CD14-positive monocyte (primary cell): ENCODE results near the gene MACROH2A2. TPM values are rescaled to one million over a fixed set of nuclear protein-coding genes. Genes with fewer than 3 reads are reported as not detected.
"Not testable (repeated sequence)": the region's sequence is repeated elsewhere in the genome, so short reads cannot be mapped to it uniquely, and the experiment has no call there.

ENCODE experiments used
- DNase-seq, 3 donors: peaks; one replicate each; pipeline ENCODE4 v3.0.0-alpha.2; 2011 to 2022
- H2AFZ ChIP-seq: 2 replicates; pipeline ENCODE4 v1.6.0; 2012; ENCODE audit warnings: mild to moderate bottlenecking, low read depth, low read length, inconsistent platforms; ENCODE audit not compliant: insufficient read depth, poor library complexity, severe bottlenecking
- H3K27ac ChIP-seq, 2 donors: 1 replicate in 1 of 2; 2 replicates in 1 of 2; pipeline ENCODE4 v1.5.1; 2012 to 2013; ENCODE audit warnings: low read length in 2 of 2, control low read depth in 1 of 2, inconsistent platforms in 1 of 2, low read depth in 1 of 2, mild to moderate bottlenecking in 1 of 2
- H3K27me3 ChIP-seq, 2 donors: one replicate each; pipeline versions ENCODE4 v1.6.0 to v1.6.1; 2011 to 2013; ENCODE audit warnings: low read length in 2 of 2; ENCODE audit not compliant: control insufficient read depth in 2 of 2, insufficient read depth in 2 of 2
- H3K36me3 ChIP-seq, 2 donors: replicated peaks in 1 of 2; 1 replicate in 1 of 2; 2 replicates in 1 of 2; pipeline versions ENCODE4 v1.5.1 to v1.6.1; 2012 to 2013; ENCODE audit warnings: low read length in 2 of 2, control low read depth in 1 of 2, inconsistent platforms in 1 of 2, mild to moderate bottlenecking in 1 of 2; ENCODE audit not compliant: insufficient read depth in 2 of 2, control insufficient read depth in 1 of 2
- H3K4me1 ChIP-seq, 2 donors: 1 replicate in 1 of 2; 2 replicates in 1 of 2; pipeline versions ENCODE4 v1.5.1 to v1.6.1; 2012 to 2013; ENCODE audit warnings: low read length in 2 of 2, control low read depth in 1 of 2, inconsistent platforms in 1 of 2, mild to moderate bottlenecking in 1 of 2, moderate library complexity in 1 of 2; ENCODE audit not compliant: insufficient read depth in 2 of 2, control insufficient read depth in 1 of 2
- H3K4me2 ChIP-seq: replicated peaks from 2 replicates; pipeline ENCODE3; 2012; ENCODE audit warnings: low read length, moderate library complexity, mild to moderate bottlenecking; ENCODE audit not compliant: poor library complexity, severe bottlenecking; ENCODE audit errors: extremely low read depth
- H3K4me3 ChIP-seq, 3 experiments: fragments of 200-600 bp in 1 of 3; sonication (generic) in 1 of 3; replicated peaks in 1 of 3; 1 replicate in 2 of 3; 2 replicates in 1 of 3; pipeline ENCODE4 v1.5.1; 2011 to 2013; ENCODE audit warnings: low read length in 3 of 3, mild to moderate bottlenecking in 3 of 3, control low read depth in 2 of 3, low read depth in 2 of 3, inconsistent platforms in 1 of 3, moderate library complexity in 1 of 3
- H3K79me2 ChIP-seq: 2 replicates; pipeline ENCODE4 v1.6.0; 2012; ENCODE audit warnings: mild to moderate bottlenecking, control low read depth, inconsistent platforms, low read length, moderate library complexity; ENCODE audit not compliant: insufficient read depth
- H3K9ac ChIP-seq: 2 replicates; pipeline ENCODE4 v1.6.0; 2017; ENCODE audit warnings: low read length, mild to moderate bottlenecking; ENCODE audit not compliant: insufficient read depth, poor library complexity, severe bottlenecking
- H3K9me3 ChIP-seq, 2 donors: replicated peaks in 1 of 2; 1 replicate in 1 of 2; 2 replicates in 1 of 2; pipeline versions ENCODE4 v1.5.1 to v1.6.1; 2012 to 2013; ENCODE audit warnings: low read length in 2 of 2, control low read depth in 1 of 2; ENCODE audit not compliant: control insufficient read depth in 1 of 2, insufficient read depth in 1 of 2
- H4K20me1 ChIP-seq: 2 replicates; pipeline ENCODE4 v1.6.0; 2012; ENCODE audit warnings: mild to moderate bottlenecking, low read length, control low read depth, moderate library complexity; ENCODE audit not compliant: insufficient read depth
- H3K27ac Mint-ChIP-seq, 7 donors: one replicate each; pipeline ENCODE4 v1.8.0; 2020; ENCODE audit warnings: mild to moderate bottlenecking in 7 of 7, mixed read lengths in 7 of 7, moderate library complexity in 6 of 7, inconsistent platforms in 2 of 7
- H3K27me3 Mint-ChIP-seq, 3 donors: one replicate each; pipeline ENCODE4 v1.8.0; 2021 to 2022; ENCODE audit warnings: low read depth in 3 of 3, mild to moderate bottlenecking in 3 of 3, mixed read lengths in 3 of 3, moderate library complexity in 3 of 3, inconsistent platforms in 1 of 3
- H3K36me3 Mint-ChIP-seq, 2 donors: one replicate each; pipeline ENCODE4 v1.8.0; 2020; ENCODE audit warnings: mixed read lengths in 2 of 2, inconsistent platforms in 1 of 2, mild to moderate bottlenecking in 1 of 2
- H3K4me1 Mint-ChIP-seq: one replicate; pipeline ENCODE4 v1.8.0; 2020; ENCODE audit warnings: mild to moderate bottlenecking, mixed read lengths
- H3K4me3 Mint-ChIP-seq, 2 donors: one replicate each; pipeline ENCODE4 v1.8.0; 2020; ENCODE audit warnings: mild to moderate bottlenecking in 2 of 2, mixed read lengths in 2 of 2, moderate library complexity in 1 of 2
- H3K9me3 Mint-ChIP-seq, 7 donors: one replicate each; pipeline ENCODE4 v1.8.0; 2020 to 2022; ENCODE audit warnings: mixed read lengths in 7 of 7, mild to moderate bottlenecking in 6 of 7, moderate library complexity in 6 of 7, inconsistent platforms in 2 of 7
- WGBS: methylation state at CpG from one replicate; pipeline ENCODE4 v1.1.5; 2013; ENCODE audit warnings: missing lambda C conversion rate; ENCODE audit not compliant: insufficient coverage; 5-methylcytosine and 5-hydroxymethylcytosine counted together
- intact Hi-C, 2 donors: fragments of 100-400 bp; cut with micrococcal nuclease; formaldehyde crosslinking; loops; one replicate each; pipeline versions ENCODE4 v1.15.0 to v1.15.1; 2023
- polyA plus RNA-seq, 3 donors: library from polyadenylated mRNA; depleted of rRNA in 1 of 3; unstranded in 2 of 3; stranded (reverse) in 1 of 3; fragments of 300-500 nt in 2 of 3; fragments of >200 nt in 1 of 3; fragmentation: Illumina TruSeq in 2 of 3; gene quantifications; 1 replicate in 2 of 3; 2 replicates in 1 of 3; pipeline ENCODE4 v1.2.3, GENCODE V29; 2012 to 2021
- TF ChIP-seq, protein P1 (sequence below): fragments of 200-600 bp; IDR thresholded peaks from one replicate; pipeline ENCODE4 v1.8.0; 2022; ENCODE audit warnings: antibody characterized with exemption, mild to moderate bottlenecking

Gene MACROH2A2
- polyA plus RNA-seq, 3 donors = 1.0 to 1.9 (median 1.7) TPM

DNA sequence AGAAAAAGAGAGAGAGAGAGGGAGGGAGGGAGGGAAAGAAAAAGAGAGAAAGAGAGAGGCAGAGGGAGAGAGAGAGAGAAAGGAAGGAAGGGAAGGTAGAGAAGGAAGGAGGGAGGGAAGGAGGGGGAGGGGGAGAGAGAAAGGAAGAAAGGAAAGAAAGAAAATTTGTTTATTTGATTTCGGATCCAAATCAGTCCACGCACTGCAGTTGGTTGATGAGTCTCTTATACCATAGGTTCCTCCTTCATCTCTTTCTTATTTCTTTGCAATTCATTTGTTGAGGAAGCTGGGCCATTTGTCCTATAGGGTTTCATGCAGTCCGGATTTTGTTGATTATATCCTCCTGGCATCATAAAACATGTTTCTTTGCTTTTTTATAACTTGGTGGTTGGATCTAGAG is 45.6 kb downstream of the MACROH2A2 start:
- H3K4me3 Mint-ChIP-seq = no peak overlapping the region
- intact Hi-C loops = no loop called here
- H3K4me2 ChIP-seq = no peak overlapping the region
- H3K9me3 ChIP-seq = no peaks in the 10 kb centered on the region
- TF ChIP-seq, protein P1, sequence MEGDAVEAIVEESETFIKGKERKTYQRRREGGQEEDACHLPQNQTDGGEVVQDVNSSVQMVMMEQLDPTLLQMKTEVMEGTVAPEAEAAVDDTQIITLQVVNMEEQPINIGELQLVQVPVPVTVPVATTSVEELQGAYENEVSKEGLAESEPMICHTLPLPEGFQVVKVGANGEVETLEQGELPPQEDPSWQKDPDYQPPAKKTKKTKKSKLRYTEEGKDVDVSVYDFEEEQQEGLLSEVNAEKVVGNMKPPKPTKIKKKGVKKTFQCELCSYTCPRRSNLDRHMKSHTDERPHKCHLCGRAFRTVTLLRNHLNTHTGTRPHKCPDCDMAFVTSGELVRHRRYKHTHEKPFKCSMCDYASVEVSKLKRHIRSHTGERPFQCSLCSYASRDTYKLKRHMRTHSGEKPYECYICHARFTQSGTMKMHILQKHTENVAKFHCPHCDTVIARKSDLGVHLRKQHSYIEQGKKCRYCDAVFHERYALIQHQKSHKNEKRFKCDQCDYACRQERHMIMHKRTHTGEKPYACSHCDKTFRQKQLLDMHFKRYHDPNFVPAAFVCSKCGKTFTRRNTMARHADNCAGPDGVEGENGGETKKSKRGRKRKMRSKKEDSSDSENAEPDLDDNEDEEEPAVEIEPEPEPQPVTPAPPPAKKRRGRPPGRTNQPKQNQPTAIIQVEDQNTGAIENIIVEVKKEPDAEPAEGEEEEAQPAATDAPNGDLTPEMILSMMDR = no peak
- peaks cover 3 to 12% of the 10 kb centered on the region in 2 donors for H3K36me3 Mint-ChIP-seq
- H3K9ac ChIP-seq = no peak overlapping the region
- no peak for DNase-seq
- WGBS = no CpG with 5 or more reads among the region's 3 CpGs
- no peak overlapping the region for H3K27ac ChIP-seq
- H4K20me1 ChIP-seq = no peaks in the 10 kb centered on the region
- no peaks in the 10 kb centered on the region for H3K4me1 Mint-ChIP-seq
- no peaks in the 10 kb centered on the region for H3K27me3 ChIP-seq
- no peaks in the 10 kb centered on the region for H3K79me2 ChIP-seq
- peaks cover 0 to 10% of the 10 kb centered on the region in 2 donors for H3K36me3 ChIP-seq
- H3K9me3 Mint-ChIP-seq = peaks cover 0 to 3% (median 0%) of the 10 kb centered on the region in 7 donors
- H3K4me1 ChIP-seq = no peaks in the 10 kb centered on the region
- H3K27ac Mint-ChIP-seq = no peak overlapping the region
- H2AFZ ChIP-seq = no peak overlapping the region
- H3K4me3 ChIP-seq = no peak overlapping the region
- peaks cover 1 to 3% (median 2%) of the 10 kb centered on the region in 3 donors for H3K27me3 Mint-ChIP-seq

DNA sequence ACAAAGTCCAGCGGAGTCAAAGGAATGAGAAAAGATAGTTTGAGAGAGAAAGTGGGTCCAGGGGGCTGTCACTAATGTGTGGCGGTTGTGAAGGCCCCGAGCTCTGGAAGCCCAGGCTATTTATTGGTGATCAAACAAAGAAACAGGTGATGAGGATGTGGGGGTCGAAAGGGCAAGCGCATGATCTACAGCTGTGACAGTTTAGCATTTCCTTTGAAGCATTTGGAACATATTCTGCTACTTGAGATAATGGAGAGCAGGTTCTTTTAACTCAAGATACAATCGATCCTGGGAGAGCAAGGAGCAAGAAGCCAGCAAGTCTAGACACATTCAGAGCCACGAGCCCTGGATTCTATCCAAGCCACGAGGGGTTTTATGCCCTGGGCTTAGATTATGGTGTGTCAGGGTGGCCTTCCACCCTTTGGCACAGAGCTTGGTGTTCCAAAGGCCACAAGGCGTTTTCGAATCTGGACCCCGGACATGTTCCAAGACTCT is 48.5 kb downstream of the MACROH2A2 start:
- 98% methylated on average over 8 of the region's 11 CpGs for WGBS
- not testable (repeated sequence) for H3K36me3 ChIP-seq, H3K9me3 ChIP-seq

More for the DNA sequence above, 48.5 kb downstream of the MACROH2A2 start:
- H3K27me3 Mint-ChIP-seq, intact Hi-C loops, H3K9ac ChIP-seq, H3K4me1 Mint-ChIP-seq, H3K4me2 ChIP-seq, H3K27ac Mint-ChIP-seq, H3K4me3 ChIP-seq, H3K4me3 Mint-ChIP-seq, H3K79me2 ChIP-seq, H2AFZ ChIP-seq, DNase-seq, H3K27ac ChIP-seq, H3K36me3 Mint-ChIP-seq, H3K4me1 ChIP-seq, H3K9me3 Mint-ChIP-seq, H3K27me3 ChIP-seq, H4K20me1 ChIP-seq: not testable (repeated sequence)
